GM23338 (cell line): ENCODE results near the gene MICAL2. TPM values are rescaled to one million over a fixed set of nuclear protein-coding genes. Genes with fewer than 3 reads are reported as not detected.

ENCODE experiments used
- ATAC-seq: fragments of 200-7000 bp; cut with Tn5 transposase; 3 replicates; pipeline ENCODE4 v1.9.1; 2020
- DNase-seq: peaks from one replicate; pipeline ENCODE4 v3.0.0-alpha.2; 2015; ENCODE audit warnings: low spot score
- H2AFZ ChIP-seq: fragments of 200-600 bp; sonication (generic); 2 replicates; pipeline ENCODE4 v1.8.0; 2016; ENCODE audit warnings: antibody characterized with exemption, mild to moderate bottlenecking, moderate library complexity
- H3F3A ChIP-seq: fragments of 200-600 bp; sonication (generic); replicated peaks from 2 replicates; pipeline ENCODE4 v1.8.0; 2017; ENCODE audit warnings: antibody characterized with exemption, mixed run types, low read depth
- H3K27ac ChIP-seq: fragments of 200-600 bp; sonication (generic); 2 replicates; pipeline ENCODE4 v1.6.1; 2016; ENCODE audit warnings: low read depth
- H3K27me3 ChIP-seq: fragments of 200-600 bp; sonication (generic); 2 replicates; pipeline ENCODE4 v1.8.0; 2016; ENCODE audit warnings: mild to moderate bottlenecking, mixed run types, moderate library complexity; ENCODE audit not compliant: insufficient read depth
- H3K36me3 ChIP-seq: fragments of 200-600 bp; sonication (generic); 2 replicates; pipeline ENCODE4 v1.8.0; 2016; ENCODE audit warnings: mild to moderate bottlenecking; ENCODE audit not compliant: insufficient read depth
- H3K4me1 ChIP-seq: fragments of 200-600 bp; sonication (generic); 2 replicates; pipeline ENCODE4 v1.8.0; 2016; ENCODE audit warnings: mild to moderate bottlenecking, moderate library complexity; ENCODE audit not compliant: insufficient read depth
- H3K4me2 ChIP-seq: fragments of 200-600 bp; sonication (generic); 2 replicates; pipeline ENCODE4 v1.7.1; 2017; ENCODE audit warnings: mixed run types
- H3K4me3 ChIP-seq: fragments of 200-600 bp; sonication (generic); 2 replicates; pipeline ENCODE4 v1.6.1; 2016; ENCODE audit warnings: mixed run types
- H3K79me2 ChIP-seq: fragments of 200-600 bp; sonication (generic); replicated peaks from 2 replicates; pipeline ENCODE4 v1.8.0; 2017; ENCODE audit warnings: mild to moderate bottlenecking; ENCODE audit not compliant: insufficient read depth
- H3K9me2 ChIP-seq: fragments of 200-600 bp; sonication (generic); 2 replicates; pipeline ENCODE4 v1.8.0; 2017; ENCODE audit not compliant: insufficient read depth
- H4K20me1 ChIP-seq: fragments of 200-600 bp; sonication (generic); replicated peaks from 2 replicates; pipeline ENCODE4 v1.8.0; 2017; ENCODE audit warnings: mild to moderate bottlenecking; ENCODE audit not compliant: insufficient read depth
- H3K27ac Mint-ChIP-seq: 2 replicates; pipeline ENCODE4 v1.8.0; 2020; ENCODE audit warnings: inconsistent platforms, mild to moderate bottlenecking, moderate library complexity, mixed read lengths
- H3K27me3 Mint-ChIP-seq: 3 replicates; pipeline ENCODE4 v1.8.0; 2022; ENCODE audit warnings: low read depth, mild to moderate bottlenecking, moderate library complexity, mixed read lengths, inconsistent platforms; ENCODE audit not compliant: insufficient read depth, poor library complexity
- H3K36me3 Mint-ChIP-seq: 3 replicates; pipeline ENCODE4 v1.8.0; 2021; ENCODE audit warnings: low read depth, mild to moderate bottlenecking, inconsistent platforms, moderate library complexity, mixed read lengths
- H3K4me1 Mint-ChIP-seq: 3 replicates; pipeline ENCODE4 v1.8.0; 2020; ENCODE audit warnings: mild to moderate bottlenecking, inconsistent platforms, mixed read lengths
- H3K4me3 Mint-ChIP-seq: 3 replicates; pipeline ENCODE4 v1.8.0; 2021; ENCODE audit warnings: moderate library complexity, mild to moderate bottlenecking, inconsistent platforms, mixed read lengths
- H3K9me3 Mint-ChIP-seq: 3 replicates; pipeline ENCODE4 v1.8.0; 2020; ENCODE audit warnings: moderate library complexity, mild to moderate bottlenecking, inconsistent platforms, mixed read lengths
- CREB1 ChIP-seq: fragments of 250-450 bp; sonication (Bioruptor Pico); IDR thresholded peaks from 2 replicates; pipeline ENCODE4 v1.5.0; 2020; ENCODE audit warnings: low read depth, mild to moderate bottlenecking, moderate library complexity
- EZH2 ChIP-seq: fragments of 200-600 bp; sonication (generic); IDR thresholded peaks from one replicate; pipeline ENCODE4 v1.8.0; 2017; ENCODE audit warnings: antibody characterized with exemption, mild to moderate bottlenecking, low read depth; ENCODE audit not compliant: unreplicated experiment
- EZH2phosphoT487 ChIP-seq: fragments of 200-600 bp; sonication (generic); IDR thresholded peaks from one replicate; pipeline ENCODE4 v1.8.1; 2018; ENCODE audit warnings: antibody characterized with exemption; ENCODE audit not compliant: unreplicated experiment
- JUNB ChIP-seq: IDR thresholded peaks from one replicate; pipeline ENCODE4 v1.6.1; 2016; ENCODE audit warnings: antibody characterized with exemption; ENCODE audit not compliant: unreplicated experiment
- NANOG ChIP-seq: IDR thresholded peaks from 2 replicates; pipeline ENCODE4 v1.6.1; 2016; ENCODE audit warnings: antibody characterized with exemption, borderline replicate concordance
- POLR2AphosphoS5 ChIP-seq: IDR thresholded peaks from 2 replicates; pipeline ENCODE4 v1.6.1; 2016; ENCODE audit warnings: antibody characterized with exemption, low read depth
- STAT1 ChIP-seq: IDR thresholded peaks from one replicate; pipeline ENCODE4 v1.6.1; 2016; ENCODE audit warnings: antibody characterized with exemption; ENCODE audit not compliant: unreplicated experiment
- ZNF114 ChIP-seq: fragments of 250-450 bp; sonication (Bioruptor Pico); IDR thresholded peaks from 2 replicates; pipeline ENCODE4 v1.5.0; 2020; ENCODE audit warnings: mild to moderate bottlenecking, moderate library complexity
- ZNF331 ChIP-seq: fragments of 250-450 bp; sonication (Bioruptor Pico); IDR thresholded peaks from 2 replicates; pipeline ENCODE4 v1.5.0; 2020; ENCODE audit warnings: low read depth, mild to moderate bottlenecking, moderate library complexity
- polyA plus RNA-seq: library from polyadenylated mRNA; unstranded; fragments of >200 nt; fragmentation: Nextera tagmentation; extraction: Ambion mirVana; gene quantifications from 2 replicates; pipeline ENCODE4 v1.2.1, GENCODE V29; 2016
- total RNA-seq: library from RNA; depleted of rRNA; stranded (reverse); fragments of >200 nt; shearing (Covaris generic); gene quantifications from 2 replicates; pipeline ENCODE4 v1.2.3, GENCODE V29; 2014
- TF ChIP-seq, protein P1 (sequence below): IDR thresholded peaks from one replicate; pipeline ENCODE4 v1.6.1; 2018; ENCODE audit warnings: antibody characterized with exemption; ENCODE audit not compliant: unreplicated experiment
- TF ChIP-seq, protein P2 (sequence below): fragments of 250-450 bp; sonication (Bioruptor Pico); IDR thresholded peaks from 2 replicates; pipeline ENCODE4 v1.5.0; 2020; ENCODE audit warnings: mild to moderate bottlenecking, moderate library complexity
- TF ChIP-seq, protein P3 (sequence below): IDR thresholded peaks from 2 replicates; pipeline ENCODE4 v1.6.1; 2016; ENCODE audit warnings: antibody characterized with exemption
- TF ChIP-seq, protein P4 (sequence below), 2 experiments: fragments of 200-600 bp in 1 of 2; sonication (generic) in 1 of 2; conservative IDR thresholded peaks; 2 replicates each; pipeline versions ENCODE4 v1.5.1 to v1.6.1; 2016 to 2017; ENCODE audit warnings: antibody characterized with exemption in 2 of 2, low read depth in 2 of 2, mild to moderate bottlenecking in 2 of 2, moderate library complexity in 1 of 2

The MICAL2 gene
- total and polyA plus RNA-seq, 2 experiments from 2014 or later = 0.66 to 1.4 TPM

DNA sequence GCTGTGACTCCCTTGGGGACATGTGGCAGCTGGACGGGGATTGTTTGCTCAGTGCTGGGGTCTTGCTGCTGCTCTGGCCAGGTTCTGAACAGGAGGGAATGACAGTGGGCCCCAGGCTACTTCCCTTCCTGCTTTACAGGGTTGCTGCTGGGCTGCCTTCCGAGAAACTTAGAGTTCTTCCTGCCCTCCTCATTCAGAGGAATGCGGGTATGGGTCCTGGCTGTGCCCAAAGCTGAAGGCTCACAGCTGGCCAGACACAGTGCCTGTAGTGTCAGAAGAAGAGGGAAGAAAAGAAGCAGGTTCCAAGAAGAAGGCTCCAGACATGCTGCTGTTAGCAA, 158.7 kb downstream of the MICAL2 start:
- TF ChIP-seq JUNB = no peak
- TF ChIP-seq, protein P1, sequence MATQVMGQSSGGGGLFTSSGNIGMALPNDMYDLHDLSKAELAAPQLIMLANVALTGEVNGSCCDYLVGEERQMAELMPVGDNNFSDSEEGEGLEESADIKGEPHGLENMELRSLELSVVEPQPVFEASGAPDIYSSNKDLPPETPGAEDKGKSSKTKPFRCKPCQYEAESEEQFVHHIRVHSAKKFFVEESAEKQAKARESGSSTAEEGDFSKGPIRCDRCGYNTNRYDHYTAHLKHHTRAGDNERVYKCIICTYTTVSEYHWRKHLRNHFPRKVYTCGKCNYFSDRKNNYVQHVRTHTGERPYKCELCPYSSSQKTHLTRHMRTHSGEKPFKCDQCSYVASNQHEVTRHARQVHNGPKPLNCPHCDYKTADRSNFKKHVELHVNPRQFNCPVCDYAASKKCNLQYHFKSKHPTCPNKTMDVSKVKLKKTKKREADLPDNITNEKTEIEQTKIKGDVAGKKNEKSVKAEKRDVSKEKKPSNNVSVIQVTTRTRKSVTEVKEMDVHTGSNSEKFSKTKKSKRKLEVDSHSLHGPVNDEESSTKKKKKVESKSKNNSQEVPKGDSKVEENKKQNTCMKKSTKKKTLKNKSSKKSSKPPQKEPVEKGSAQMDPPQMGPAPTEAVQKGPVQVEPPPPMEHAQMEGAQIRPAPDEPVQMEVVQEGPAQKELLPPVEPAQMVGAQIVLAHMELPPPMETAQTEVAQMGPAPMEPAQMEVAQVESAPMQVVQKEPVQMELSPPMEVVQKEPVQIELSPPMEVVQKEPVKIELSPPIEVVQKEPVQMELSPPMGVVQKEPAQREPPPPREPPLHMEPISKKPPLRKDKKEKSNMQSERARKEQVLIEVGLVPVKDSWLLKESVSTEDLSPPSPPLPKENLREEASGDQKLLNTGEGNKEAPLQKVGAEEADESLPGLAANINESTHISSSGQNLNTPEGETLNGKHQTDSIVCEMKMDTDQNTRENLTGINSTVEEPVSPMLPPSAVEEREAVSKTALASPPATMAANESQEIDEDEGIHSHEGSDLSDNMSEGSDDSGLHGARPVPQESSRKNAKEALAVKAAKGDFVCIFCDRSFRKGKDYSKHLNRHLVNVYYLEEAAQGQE = no peak
- TF ChIP-seq, protein P2, sequence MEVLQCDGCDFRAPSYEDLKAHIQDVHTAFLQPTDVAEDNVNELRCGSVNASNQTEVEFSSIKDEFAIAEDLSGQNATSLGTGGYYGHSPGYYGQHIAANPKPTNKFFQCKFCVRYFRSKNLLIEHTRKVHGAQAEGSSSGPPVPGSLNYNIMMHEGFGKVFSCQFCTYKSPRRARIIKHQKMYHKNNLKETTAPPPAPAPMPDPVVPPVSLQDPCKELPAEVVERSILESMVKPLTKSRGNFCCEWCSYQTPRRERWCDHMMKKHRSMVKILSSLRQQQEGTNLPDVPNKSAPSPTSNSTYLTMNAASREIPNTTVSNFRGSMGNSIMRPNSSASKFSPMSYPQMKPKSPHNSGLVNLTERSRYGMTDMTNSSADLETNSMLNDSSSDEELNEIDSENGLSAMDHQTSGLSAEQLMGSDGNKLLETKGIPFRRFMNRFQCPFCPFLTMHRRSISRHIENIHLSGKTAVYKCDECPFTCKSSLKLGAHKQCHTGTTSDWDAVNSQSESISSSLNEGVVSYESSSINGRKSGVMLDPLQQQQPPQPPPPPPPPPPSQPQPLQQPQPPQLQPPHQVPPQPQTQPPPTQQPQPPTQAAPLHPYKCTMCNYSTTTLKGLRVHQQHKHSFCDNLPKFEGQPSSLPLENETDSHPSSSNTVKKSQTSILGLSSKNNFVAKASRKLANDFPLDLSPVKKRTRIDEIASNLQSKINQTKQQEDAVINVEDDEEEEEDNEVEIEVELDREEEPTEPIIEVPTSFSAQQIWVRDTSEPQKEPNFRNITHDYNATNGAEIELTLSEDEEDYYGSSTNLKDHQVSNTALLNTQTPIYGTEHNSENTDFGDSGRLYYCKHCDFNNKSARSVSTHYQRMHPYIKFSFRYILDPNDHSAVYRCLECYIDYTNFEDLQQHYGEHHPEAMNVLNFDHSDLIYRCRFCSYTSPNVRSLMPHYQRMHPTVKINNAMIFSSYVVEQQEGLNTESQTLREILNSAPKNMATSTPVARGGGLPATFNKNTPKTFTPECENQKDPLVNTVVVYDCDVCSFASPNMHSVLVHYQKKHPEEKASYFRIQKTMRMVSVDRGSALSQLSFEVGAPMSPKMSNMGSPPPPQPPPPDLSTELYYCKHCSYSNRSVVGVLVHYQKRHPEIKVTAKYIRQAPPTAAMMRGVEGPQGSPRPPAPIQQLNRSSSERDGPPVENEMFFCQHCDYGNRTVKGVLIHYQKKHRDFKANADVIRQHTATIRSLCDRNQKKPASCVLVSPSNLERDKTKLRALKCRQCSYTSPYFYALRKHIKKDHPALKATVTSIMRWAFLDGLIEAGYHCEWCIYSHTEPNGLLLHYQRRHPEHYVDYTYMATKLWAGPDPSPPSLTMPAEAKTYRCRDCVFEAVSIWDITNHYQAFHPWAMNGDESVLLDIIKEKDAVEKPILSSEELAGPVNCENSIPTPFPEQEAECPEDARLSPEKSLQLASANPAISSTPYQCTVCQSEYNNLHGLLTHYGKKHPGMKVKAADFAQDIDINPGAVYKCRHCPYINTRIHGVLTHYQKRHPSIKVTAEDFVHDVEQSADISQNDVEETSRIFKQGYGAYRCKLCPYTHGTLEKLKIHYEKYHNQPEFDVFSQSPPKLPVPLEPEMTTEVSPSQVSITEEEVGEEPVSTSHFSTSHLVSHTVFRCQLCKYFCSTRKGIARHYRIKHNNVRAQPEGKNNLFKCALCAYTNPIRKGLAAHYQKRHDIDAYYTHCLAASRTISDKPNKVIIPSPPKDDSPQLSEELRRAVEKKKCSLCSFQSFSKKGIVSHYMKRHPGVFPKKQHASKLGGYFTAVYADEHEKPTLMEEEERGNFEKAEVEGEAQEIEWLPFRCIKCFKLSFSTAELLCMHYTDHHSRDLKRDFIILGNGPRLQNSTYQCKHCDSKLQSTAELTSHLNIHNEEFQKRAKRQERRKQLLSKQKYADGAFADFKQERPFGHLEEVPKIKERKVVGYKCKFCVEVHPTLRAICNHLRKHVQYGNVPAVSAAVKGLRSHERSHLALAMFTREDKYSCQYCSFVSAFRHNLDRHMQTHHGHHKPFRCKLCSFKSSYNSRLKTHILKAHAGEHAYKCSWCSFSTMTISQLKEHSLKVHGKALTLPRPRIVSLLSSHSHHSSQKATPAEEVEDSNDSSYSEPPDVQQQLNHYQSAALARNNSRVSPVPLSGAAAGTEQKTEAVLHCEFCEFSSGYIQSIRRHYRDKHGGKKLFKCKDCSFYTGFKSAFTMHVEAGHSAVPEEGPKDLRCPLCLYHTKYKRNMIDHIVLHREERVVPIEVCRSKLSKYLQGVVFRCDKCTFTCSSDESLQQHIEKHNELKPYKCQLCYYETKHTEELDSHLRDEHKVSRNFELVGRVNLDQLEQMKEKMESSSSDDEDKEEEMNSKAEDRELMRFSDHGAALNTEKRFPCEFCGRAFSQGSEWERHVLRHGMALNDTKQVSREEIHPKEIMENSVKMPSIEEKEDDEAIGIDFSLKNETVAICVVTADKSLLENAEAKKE (CRISPR knock-in tag) = no peak
- no peak for TF ChIP-seq EZH2phosphoT487
- no peak for TF ChIP-seq ZNF331 (CRISPR knock-in tag)
- TF ChIP-seq, protein P3, sequence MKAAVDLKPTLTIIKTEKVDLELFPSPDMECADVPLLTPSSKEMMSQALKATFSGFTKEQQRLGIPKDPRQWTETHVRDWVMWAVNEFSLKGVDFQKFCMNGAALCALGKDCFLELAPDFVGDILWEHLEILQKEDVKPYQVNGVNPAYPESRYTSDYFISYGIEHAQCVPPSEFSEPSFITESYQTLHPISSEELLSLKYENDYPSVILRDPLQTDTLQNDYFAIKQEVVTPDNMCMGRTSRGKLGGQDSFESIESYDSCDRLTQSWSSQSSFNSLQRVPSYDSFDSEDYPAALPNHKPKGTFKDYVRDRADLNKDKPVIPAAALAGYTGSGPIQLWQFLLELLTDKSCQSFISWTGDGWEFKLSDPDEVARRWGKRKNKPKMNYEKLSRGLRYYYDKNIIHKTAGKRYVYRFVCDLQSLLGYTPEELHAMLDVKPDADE = no peak
- no peak for TF ChIP-seq CREB1
- TF ChIP-seq NANOG = no peak
- TF ChIP-seq, protein P4, sequence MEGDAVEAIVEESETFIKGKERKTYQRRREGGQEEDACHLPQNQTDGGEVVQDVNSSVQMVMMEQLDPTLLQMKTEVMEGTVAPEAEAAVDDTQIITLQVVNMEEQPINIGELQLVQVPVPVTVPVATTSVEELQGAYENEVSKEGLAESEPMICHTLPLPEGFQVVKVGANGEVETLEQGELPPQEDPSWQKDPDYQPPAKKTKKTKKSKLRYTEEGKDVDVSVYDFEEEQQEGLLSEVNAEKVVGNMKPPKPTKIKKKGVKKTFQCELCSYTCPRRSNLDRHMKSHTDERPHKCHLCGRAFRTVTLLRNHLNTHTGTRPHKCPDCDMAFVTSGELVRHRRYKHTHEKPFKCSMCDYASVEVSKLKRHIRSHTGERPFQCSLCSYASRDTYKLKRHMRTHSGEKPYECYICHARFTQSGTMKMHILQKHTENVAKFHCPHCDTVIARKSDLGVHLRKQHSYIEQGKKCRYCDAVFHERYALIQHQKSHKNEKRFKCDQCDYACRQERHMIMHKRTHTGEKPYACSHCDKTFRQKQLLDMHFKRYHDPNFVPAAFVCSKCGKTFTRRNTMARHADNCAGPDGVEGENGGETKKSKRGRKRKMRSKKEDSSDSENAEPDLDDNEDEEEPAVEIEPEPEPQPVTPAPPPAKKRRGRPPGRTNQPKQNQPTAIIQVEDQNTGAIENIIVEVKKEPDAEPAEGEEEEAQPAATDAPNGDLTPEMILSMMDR (conservative IDR thresholded peaks at IDR 0.05; ENCODE audit: low read depth in 2 of 2) = no peak
- no peak for TF ChIP-seq STAT1
- no peak for TF ChIP-seq POLR2AphosphoS5
- TF ChIP-seq ZNF114 (CRISPR knock-in tag) = no peak
- no peak for TF ChIP-seq EZH2
- no peaks in the 10 kb centered on the region for H3K27me3 ChIP-seq
- H3K36me3 ChIP-seq = no peaks in the 10 kb centered on the region
- H2AFZ ChIP-seq = no peak overlapping the region
- Mint-ChIP-seq H3K27me3 (peaks cover 9% of the 10 kb centered on the region), H3K4me3 (no peak overlapping the region), H3K36me3 (no peaks in the 10 kb centered on the region), H3K27ac (no peak overlapping the region), H3K4me1 (peaks cover 5% of the 10 kb centered on the region; the same call in 2 of the 3 replicates), H3K9me3 (no peaks in the 10 kb centered on the region)
- no peaks in the 10 kb centered on the region for H3K9me2 ChIP-seq
- no peaks in the 10 kb centered on the region for H3K79me2 ChIP-seq
- H3K4me3 ChIP-seq = no peak overlapping the region
- no peak; the same call in 2 of the 3 replicates for ATAC-seq
- no peak for DNase-seq
- no peak overlapping the region for H3K4me2 ChIP-seq
- H3F3A ChIP-seq = no peaks in the 10 kb centered on the region
- H4K20me1 ChIP-seq = no peaks in the 10 kb centered on the region
- H3K4me1 ChIP-seq = no peaks in the 10 kb centered on the region
- no peak overlapping the region for H3K27ac ChIP-seq
